K562 (cell line): ENCODE data around the gene VTI1B. TPM values are rescaled to one million over a fixed set of nuclear protein-coding genes. Genes with fewer than 3 reads are reported as not detected.

ENCODE experiments used
- CHCHD3 ChIP-seq: fragments of 250-450 bp; sonication (Bioruptor Pico); IDR thresholded peaks from 2 replicates; pipeline ENCODE4 v2.1.2; 2022; ENCODE audit warnings: mild to moderate bottlenecking
- CREB1 ChIP-seq, 2 experiments: sonication (generic) in 1 of 2; formaldehyde crosslinking in 1 of 2; IDR thresholded peaks; 2 replicates each; pipeline versions ENCODE4 v1.6.1 to v1.8.0; 2012 to 2022; ENCODE audit warnings: inconsistent platforms in 1 of 2, mild to moderate bottlenecking in 1 of 2, missing genetic modification reagents in 1 of 2, moderate library complexity in 1 of 2
- DDX20 ChIP-seq: fragments of 450-650 bp; IDR thresholded peaks from 2 replicates; pipeline ENCODE4 v1.6.1; 2016; ENCODE audit warnings: missing genetic modification characterization, low read depth, mild to moderate bottlenecking, missing compliant biosample characterization, moderate library complexity
- JUN ChIP-seq, 2 experiments: sonication (generic) in 1 of 2; formaldehyde crosslinking in 1 of 2; IDR thresholded peaks; 2 replicates each; pipeline versions ENCODE4 v1.6.1 to v1.8.0; 2012 to 2022; ENCODE audit warnings: borderline replicate concordance in 2 of 2, mild to moderate bottlenecking in 2 of 2, improper control_type of control experiment in 1 of 2, low read depth in 1 of 2, low read length in 1 of 2, missing genetic modification reagents in 1 of 2
- POLR2AphosphoS2 ChIP-seq: IDR thresholded peaks from 2 replicates; pipeline ENCODE4 v1.6.1; 2012; ENCODE audit warnings: low read length, improper control_type of control experiment
- PTRF ChIP-seq: fragments of 450-650 bp; IDR thresholded peaks from 2 replicates; pipeline ENCODE4 v1.6.1; 2016; ENCODE audit warnings: mild to moderate bottlenecking, missing genetic modification characterization, missing compliant biosample characterization
- SLC30A9 ChIP-seq: fragments of 250-450 bp; sonication (Bioruptor Pico); IDR thresholded peaks from 2 replicates; pipeline ENCODE4 v1.8.0; 2022; ENCODE audit warnings: mild to moderate bottlenecking, moderate library complexity
- SMAD4 ChIP-seq: fragments of 250-450 bp; sonication (Bioruptor Pico); conservative IDR thresholded peaks from 2 replicates; pipeline ENCODE4 v1.8.0; 2021; ENCODE audit warnings: inconsistent platforms, mild to moderate bottlenecking, moderate library complexity
- SREBF1 ChIP-seq: fragments of 150-350 bp; IDR thresholded peaks from 2 replicates; pipeline ENCODE4 v1.6.1; 2014; ENCODE audit warnings: antibody characterized with exemption, low read depth, low read length, borderline replicate concordance
- SRSF3 ChIP-seq: fragments of 200-400 bp; formaldehyde crosslinking; IDR thresholded peaks from 2 replicates; pipeline ENCODE4 v1.6.1; 2016; ENCODE audit warnings: mild to moderate bottlenecking, low read length, moderate library complexity; ENCODE audit not compliant: insufficient read depth
- TAF15 ChIP-seq: fragments of 200-400 bp; formaldehyde crosslinking; IDR thresholded peaks from 2 replicates; pipeline ENCODE4 v1.6.1; 2017; ENCODE audit warnings: mild to moderate bottlenecking, low read depth, low read length, moderate library complexity
- TFE3 ChIP-seq: fragments of 450-650 bp; formaldehyde crosslinking; IDR thresholded peaks from 2 replicates; pipeline ENCODE4 v1.4.0; 2020; ENCODE audit warnings: mild to moderate bottlenecking, mixed read lengths
- ZNF12 ChIP-seq: sonication (generic); formaldehyde crosslinking; IDR thresholded peaks from 2 replicates; pipeline ENCODE4 v1.4.0; 2020; ENCODE audit warnings: mild to moderate bottlenecking, missing genetic modification reagents
- ZNF175 ChIP-seq: fragments of 200-800 bp; sonication (Bioruptor generic); IDR thresholded peaks from 2 replicates; pipeline ENCODE4 v1.6.1; 2016; ENCODE audit warnings: low read depth, mild to moderate bottlenecking, missing genetic modification characterization, missing compliant biosample characterization
- ZNF184 ChIP-seq: sonication (generic); formaldehyde crosslinking; IDR thresholded peaks from 2 replicates; pipeline ENCODE4 v1.5.0; 2020; ENCODE audit warnings: missing genetic modification reagents
- ZNF3 ChIP-seq: fragments of 250-450 bp; sonication (Bioruptor Pico); IDR thresholded peaks from 2 replicates; pipeline ENCODE4 v1.5.0; 2021; ENCODE audit warnings: mild to moderate bottlenecking, moderate library complexity
- ZNF512 ChIP-seq: IDR thresholded peaks from 2 replicates; pipeline ENCODE4 v1.6.1; 2016; ENCODE audit warnings: missing genetic modification characterization, missing compliant biosample characterization
- ZNF699 ChIP-seq: fragments of 250-450 bp; sonication (Bioruptor Pico); IDR thresholded peaks from 2 replicates; pipeline ENCODE4 v1.8.0; 2021; ENCODE audit warnings: mild to moderate bottlenecking, moderate library complexity; ENCODE audit not compliant: insufficient replicate concordance
- polyA plus RNA-seq, 8 experiments: library from polyadenylated mRNA; depleted of rRNA in 4 of 8; stranded (reverse) in 5 of 8; unstranded in 3 of 8; fragments of >200 nt; fragmentation: Nextera tagmentation in 2 of 8; fragmentation: Illumina TruSeq in 1 of 8; extraction: Ambion mirVana in 2 of 8; extraction: Trizol in 1 of 8; gene quantifications; 2 replicates each; pipeline versions ENCODE4 v1.2.1 to v1.2.3, GENCODE V29; 2011 to 2014; ENCODE audit warnings: inconsistent platforms in 1 of 8, missing spikeins in 1 of 8
- total RNA-seq, 7 experiments: library from RNA; depleted of rRNA in 6 of 7; stranded (reverse); fragments of >200 nt in 6 of 7; fragmentation: Illumina TruSeq in 2 of 7; extraction: Trizol in 2 of 7; gene quantifications; 2 replicates each; pipeline versions ENCODE4 v1.2.1 to v1.2.3, GENCODE V29; 2011 to 2021; ENCODE audit warnings: low replicate concordance in 1 of 7
- TF ChIP-seq, protein P1 (sequence below): sonication (generic); formaldehyde crosslinking; IDR thresholded peaks from 2 replicates; pipeline ENCODE4 v1.8.1; 2023; ENCODE audit warnings: mild to moderate bottlenecking, missing genetic modification reagents
- TF ChIP-seq, protein P2 (sequence below): sonication (generic); formaldehyde crosslinking; IDR thresholded peaks from 2 replicates; pipeline ENCODE4 v1.8.0; 2022; ENCODE audit warnings: mild to moderate bottlenecking, missing genetic modification reagents
- TF ChIP-seq, protein P3 (sequence below): sonication (generic); formaldehyde crosslinking; IDR thresholded peaks from 2 replicates; pipeline ENCODE4 v1.5.0; 2020; ENCODE audit warnings: missing genetic modification reagents

VTI1B gene
- total and polyA plus RNA-seq, 9 of the 15 experiments (the other 6 are each of a cell fraction or from before 2014, with no cell fraction given), result 7.8 to 69.8 (median 50.1) TPM

- TF ChIP-seq ZNF512 (tag) (no peak), CHCHD3 (CRISPR knock-in tag) (no peak), ZNF184 (CRISPR knock-in tag) (no peak), TFE3 (no peak), CREB1 (IDR thresholded peaks at IDR 0.05) (no peak), CREB1 (CRISPR knock-in tag; IDR thresholded peaks at IDR 0.05) (no peak; the same call in 1 of the 2 replicates), PTRF (tag) (no peak), ZNF175 (CRISPR knock-in tag) (peak; percentile 89), TAF15 (no peak), SREBF1 (no peak), JUN (IDR thresholded peaks at IDR 0.05; ENCODE audit: borderline replicate concordance, low read depth, low read length) (peak; percentile 85; the same call in 1 of the 2 replicates), JUN (CRISPR knock-in tag; IDR thresholded peaks at IDR 0.05; ENCODE audit: borderline replicate concordance) (peak; percentile 98; the same call in 1 of the 2 replicates), ZNF3 (no peak), ZNF699 (no peak), SMAD4 (CRISPR knock-in tag) (peak; percentile 97), SLC30A9 (no peak), POLR2AphosphoS2 (no peak), SRSF3 (no peak), DDX20 (tag) (no peak), ZNF12 (CRISPR knock-in tag) (no peak)
- TF ChIP-seq, protein P1, sequence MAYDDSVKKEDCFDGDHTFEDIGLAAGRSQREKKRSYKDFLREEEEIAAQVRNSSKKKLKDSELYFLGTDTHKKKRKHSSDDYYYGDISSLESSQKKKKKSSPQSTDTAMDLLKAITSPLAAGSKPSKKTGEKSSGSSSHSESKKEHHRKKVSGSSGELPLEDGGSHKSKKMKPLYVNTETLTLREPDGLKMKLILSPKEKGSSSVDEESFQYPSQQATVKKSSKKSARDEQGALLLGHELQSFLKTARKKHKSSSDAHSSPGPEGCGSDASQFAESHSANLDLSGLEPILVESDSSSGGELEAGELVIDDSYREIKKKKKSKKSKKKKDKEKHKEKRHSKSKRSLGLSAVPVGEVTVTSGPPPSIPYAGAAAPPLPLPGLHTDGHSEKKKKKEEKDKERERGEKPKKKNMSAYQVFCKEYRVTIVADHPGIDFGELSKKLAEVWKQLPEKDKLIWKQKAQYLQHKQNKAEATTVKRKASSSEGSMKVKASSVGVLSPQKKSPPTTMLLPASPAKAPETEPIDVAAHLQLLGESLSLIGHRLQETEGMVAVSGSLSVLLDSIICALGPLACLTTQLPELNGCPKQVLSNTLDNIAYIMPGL, result no peak
- TF ChIP-seq, protein P2, sequence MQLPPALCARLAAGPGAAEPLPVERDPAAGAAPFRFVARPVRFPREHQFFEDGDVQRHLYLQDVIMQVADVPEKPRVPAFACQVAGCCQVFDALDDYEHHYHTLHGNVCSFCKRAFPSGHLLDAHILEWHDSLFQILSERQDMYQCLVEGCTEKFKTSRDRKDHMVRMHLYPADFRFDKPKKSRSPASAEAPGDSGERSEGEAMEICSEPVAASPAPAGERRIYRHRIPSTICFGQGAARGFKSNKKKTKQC, result no peak
- TF ChIP-seq, protein P3, sequence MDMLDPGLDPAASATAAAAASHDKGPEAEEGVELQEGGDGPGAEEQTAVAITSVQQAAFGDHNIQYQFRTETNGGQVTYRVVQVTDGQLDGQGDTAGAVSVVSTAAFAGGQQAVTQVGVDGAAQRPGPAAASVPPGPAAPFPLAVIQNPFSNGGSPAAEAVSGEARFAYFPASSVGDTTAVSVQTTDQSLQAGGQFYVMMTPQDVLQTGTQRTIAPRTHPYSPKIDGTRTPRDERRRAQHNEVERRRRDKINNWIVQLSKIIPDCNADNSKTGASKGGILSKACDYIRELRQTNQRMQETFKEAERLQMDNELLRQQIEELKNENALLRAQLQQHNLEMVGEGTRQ (CRISPR knock-in tag), result no peak
These were observed 38.0 kb downstream of the VTI1B start (continued) for GRCh38 chr14:67636361-67636919.
